Measurements from ENCODE around the gene VPS13D.
A peak's percentile ranks its signal among the peaks of the same experiment; 100 is the strongest.

Gene VPS13D

GRCh38 chr1:12185036-12185917, 44.6 kb upstream of the VPS13D start:
- Histone ChIP-seq H3K18ac (ENCODE audit: low read depth in 1 of 2, low read length in 2 of 2) (peak overlapping the region; percentile 98 to 99), H4K91ac (ENCODE audit: low read length) (peak overlapping the region; percentile 100), H3K4me1 (ENCODE audit: control insufficient read depth, insufficient read depth, low read depth, low read length) (peaks cover 29% of the 10 kb centered on the region), H3K9ac (ENCODE audit: low read length) (peak overlapping the region; percentile 87), H3K36me3 (ENCODE audit: control insufficient read depth in 1 of 2, insufficient read depth in 2 of 2, low read depth in 1 of 2, low read length in 2 of 2) (peaks cover 0 to 14% of the 10 kb centered on the region in 2 experiments), H3K9me3 (ENCODE audit: control insufficient read depth, low read length) (no peaks in the 10 kb centered on the region), H2BK15ac (ENCODE audit: low read depth, poor library complexity, severe bottlenecking) (peak overlapping the region; percentile 99), H2BK5ac (ENCODE audit: low read depth, low read length, poor library complexity, severe bottlenecking) (no peak overlapping the region), H3K4me2 (ENCODE audit: low read length, poor library complexity, severe bottlenecking) (no peak overlapping the region), H3K79me1 (replicated peaks; ENCODE audit: low read length, poor library complexity, severe bottlenecking) (no peaks in the 10 kb centered on the region), H3K4me3 (ENCODE audit: insufficient read depth in 1 of 2, low read depth in 1 of 2, low read length in 2 of 2) (peak overlapping the region; percentile 4 to 55), H2BK120ac (ENCODE audit: low read depth, low read length) (peak overlapping the region; percentile 99), H3K27ac (ENCODE audit: low read length, poor library complexity, severe bottlenecking) (no peak overlapping the region), H2BK12ac (ENCODE audit: low read length in 2 of 2) (peak overlapping the region; percentile 99), H3K27me3 (ENCODE audit: control insufficient read depth in 1 of 2, insufficient read depth in 1 of 2, low read length in 2 of 2) (no peaks in the 10 kb centered on the region), H3K14ac (ENCODE audit: low read length in 2 of 2) (peak overlapping the region; percentile 0 to 96), H2AK5ac (ENCODE audit: low read length, severe bottlenecking) (peak overlapping the region; percentile 76), H3K4ac (ENCODE audit: low read depth in 1 of 2, low read length in 2 of 2) (peak overlapping the region; percentile 96 to 100), H4K8ac (ENCODE audit: low read length) (peak overlapping the region; percentile 100), H3K23ac (ENCODE audit: low read length in 2 of 2) (peak overlapping the region in 1 of 2 experiments; percentile 20), H2AFZ (ENCODE audit: low read depth, low read length) (no peak overlapping the region)
- peak; percentile 34 for DNase-seq
- WGBS: 77% methylated on average over 16 of the region's 19 CpGs

DNA sequence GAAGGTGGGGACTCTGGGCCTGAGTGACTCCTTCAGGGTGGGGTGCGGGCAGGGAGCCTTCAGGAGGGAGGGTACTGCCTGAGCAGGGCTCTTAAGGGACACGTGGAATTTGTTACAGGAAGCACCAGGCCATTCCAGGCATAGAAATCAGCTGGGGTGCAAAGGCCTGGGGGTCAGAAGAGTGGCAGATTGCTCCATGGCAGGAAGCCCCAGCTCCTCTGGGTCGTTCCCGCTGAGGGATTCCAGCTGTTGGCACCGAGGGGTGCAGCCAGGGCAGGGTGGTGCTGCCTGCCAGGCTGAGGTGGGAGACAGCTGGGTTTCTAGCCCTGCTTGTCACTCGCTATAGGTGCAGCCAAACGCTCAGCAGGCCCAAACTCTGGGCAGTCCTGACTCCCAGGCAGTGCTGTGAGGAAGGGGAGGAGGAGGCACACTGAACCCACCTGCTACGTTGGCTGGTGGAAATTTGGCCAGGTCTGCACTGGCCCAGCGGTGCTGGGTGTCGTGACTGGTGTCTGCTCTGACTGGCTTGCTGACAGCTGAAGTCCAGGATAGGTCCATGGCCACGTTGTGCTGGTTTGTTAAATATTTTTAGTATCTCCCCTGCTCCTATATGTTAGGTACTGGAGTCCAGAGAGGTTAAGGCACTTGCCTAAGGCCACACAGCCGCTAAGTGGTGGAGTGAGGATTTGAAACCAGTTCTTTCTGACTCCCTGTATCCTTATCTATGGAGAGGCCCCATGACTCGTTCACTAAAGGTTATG, 43.7 kb upstream of the VPS13D start:
- Histone ChIP-seq H3K27me3 (ENCODE audit: control insufficient read depth in 1 of 2, insufficient read depth in 1 of 2, low read length in 2 of 2) (no peaks in the 10 kb centered on the region), H3K27ac (ENCODE audit: low read length, poor library complexity, severe bottlenecking) (no peak overlapping the region), H3K4me2 (ENCODE audit: low read length, poor library complexity, severe bottlenecking) (no peak overlapping the region), H3K14ac (ENCODE audit: low read length in 2 of 2) (peak overlapping the region; percentile 0 to 97), H3K4ac (ENCODE audit: low read depth in 1 of 2, low read length in 2 of 2) (peak overlapping the region; percentile 96 to 100), H2BK15ac (ENCODE audit: low read depth, poor library complexity, severe bottlenecking) (peak overlapping the region; percentile 87), H3K18ac (ENCODE audit: low read depth in 1 of 2, low read length in 2 of 2) (peak overlapping the region; percentile 95 to 98), H2BK5ac (ENCODE audit: low read depth, low read length, poor library complexity, severe bottlenecking) (no peak overlapping the region), H3K79me1 (replicated peaks; ENCODE audit: low read length, poor library complexity, severe bottlenecking) (no peaks in the 10 kb centered on the region), H2AK5ac (ENCODE audit: low read length, severe bottlenecking) (no peak overlapping the region), H4K91ac (ENCODE audit: low read length) (peak overlapping the region; percentile 98), H2BK120ac (ENCODE audit: low read depth, low read length) (peak overlapping the region; percentile 99), H3K23ac (ENCODE audit: low read length in 2 of 2) (peak overlapping the region in 1 of 2 experiments; percentile 20), H3K36me3 (ENCODE audit: control insufficient read depth in 1 of 2, insufficient read depth in 2 of 2, low read depth in 1 of 2, low read length in 2 of 2) (peaks cover 0 to 20% of the 10 kb centered on the region in 2 experiments), H3K9ac (ENCODE audit: low read length) (peak overlapping the region; percentile 87), H2BK12ac (ENCODE audit: low read length in 2 of 2) (peak overlapping the region; percentile 60 to 98), H2AFZ (ENCODE audit: low read depth, low read length) (no peak overlapping the region), H3K4me1 (ENCODE audit: control insufficient read depth, insufficient read depth, low read depth, low read length) (peaks cover 29% of the 10 kb centered on the region), H4K8ac (ENCODE audit: low read length) (peak overlapping the region; percentile 95), H3K4me3 (ENCODE audit: insufficient read depth in 1 of 2, low read depth in 1 of 2, low read length in 2 of 2) (no peak overlapping the region), H3K9me3 (ENCODE audit: control insufficient read depth, low read length) (no peaks in the 10 kb centered on the region)
- peak; percentile 51 for DNase-seq
- 63% methylated on average over 13 of the region's 13 CpGs for WGBS

GRCh38 chr1:12186679-12186985, 43.2 kb upstream of the VPS13D start:
- no peak overlapping the region for H3K4me2 ChIP-seq (ENCODE audit: low read length, poor library complexity, severe bottlenecking)
- H3K18ac ChIP-seq (ENCODE audit: low read depth in 1 of 2, low read length in 2 of 2): peak overlapping the region; percentile 95 to 98
- no peak overlapping the region for H3K27ac ChIP-seq (ENCODE audit: low read length, poor library complexity, severe bottlenecking)
- H3K79me1 ChIP-seq (replicated peaks; ENCODE audit: low read length, poor library complexity, severe bottlenecking): no peaks in the 10 kb centered on the region
- no peak overlapping the region for H3K4me3 ChIP-seq (ENCODE audit: insufficient read depth in 1 of 2, low read depth in 1 of 2, low read length in 2 of 2)
- H3K36me3 ChIP-seq (ENCODE audit: control insufficient read depth in 1 of 2, insufficient read depth in 2 of 2, low read depth in 1 of 2, low read length in 2 of 2): peaks cover 0 to 23% of the 10 kb centered on the region in 2 experiments
- no peak overlapping the region for H2BK5ac ChIP-seq (ENCODE audit: low read depth, low read length, poor library complexity, severe bottlenecking)
- no peak overlapping the region for H2AK5ac ChIP-seq (ENCODE audit: low read length, severe bottlenecking)
- no peaks in the 10 kb centered on the region for H3K9me3 ChIP-seq (ENCODE audit: control insufficient read depth, low read length)
- H3K9ac ChIP-seq (ENCODE audit: low read length): peak overlapping the region; percentile 35
- H2BK120ac ChIP-seq (ENCODE audit: low read depth, low read length): peak overlapping the region; percentile 12
- peak overlapping the region; percentile 29 to 84 for H3K4ac ChIP-seq (ENCODE audit: low read depth in 1 of 2, low read length in 2 of 2)
- H2BK12ac ChIP-seq (ENCODE audit: low read length in 2 of 2): peak overlapping the region; percentile 60 to 87
- peak overlapping the region; percentile 43 for H4K8ac ChIP-seq (ENCODE audit: low read length)
- 74% methylated on average over 4 of the region's 4 CpGs for WGBS
- H2BK15ac ChIP-seq (ENCODE audit: low read depth, poor library complexity, severe bottlenecking): no peak overlapping the region
- H3K27me3 ChIP-seq (ENCODE audit: control insufficient read depth in 1 of 2, insufficient read depth in 1 of 2, low read length in 2 of 2): no peaks in the 10 kb centered on the region
- H2AFZ ChIP-seq (ENCODE audit: low read depth, low read length): no peak overlapping the region
- H4K91ac ChIP-seq (ENCODE audit: low read length): peak overlapping the region; percentile 75
- H3K4me1 ChIP-seq (ENCODE audit: control insufficient read depth, insufficient read depth, low read depth, low read length): peaks cover 29% of the 10 kb centered on the region
- no peak for DNase-seq
- H3K14ac ChIP-seq (ENCODE audit: low read length in 2 of 2): peak overlapping the region in 1 of 2 experiments; percentile 83
- H3K23ac ChIP-seq (ENCODE audit: low read length in 2 of 2): no peak overlapping the region

- no peaks in the 10 kb centered on the region for H3K79me1 ChIP-seq (replicated peaks; ENCODE audit: low read length, poor library complexity, severe bottlenecking)
- H3K23ac ChIP-seq (ENCODE audit: low read length in 2 of 2): peak overlapping the region in 1 of 2 experiments; percentile 38
- no peak overlapping the region for H2AFZ ChIP-seq (ENCODE audit: low read depth, low read length)
- peak overlapping the region; percentile 2 to 37 for H2BK12ac ChIP-seq (ENCODE audit: low read length in 2 of 2)
- H3K9ac ChIP-seq (ENCODE audit: low read length): no peak overlapping the region
- H3K4me1 ChIP-seq (ENCODE audit: control insufficient read depth, insufficient read depth, low read depth, low read length): peaks cover 29% of the 10 kb centered on the region
- H2BK120ac ChIP-seq (ENCODE audit: low read depth, low read length): no peak overlapping the region
- H2BK5ac ChIP-seq (ENCODE audit: low read depth, low read length, poor library complexity, severe bottlenecking): no peak overlapping the region
- peak overlapping the region; percentile 23 to 75 for H3K18ac ChIP-seq (ENCODE audit: low read depth in 1 of 2, low read length in 2 of 2)
- WGBS: 41% methylated on average over 3 of the region's 3 CpGs
- H3K14ac ChIP-seq (ENCODE audit: low read length in 2 of 2): peak overlapping the region in 1 of 2 experiments; percentile 74
- peak overlapping the region in 1 of 2 experiments; percentile 44 for H3K4ac ChIP-seq (ENCODE audit: low read depth in 1 of 2, low read length in 2 of 2)
- no peak overlapping the region for H3K27ac ChIP-seq (ENCODE audit: low read length, poor library complexity, severe bottlenecking)
- no peak overlapping the region for H4K8ac ChIP-seq (ENCODE audit: low read length)
- H3K4me3 ChIP-seq (ENCODE audit: insufficient read depth in 1 of 2, low read depth in 1 of 2, low read length in 2 of 2): no peak overlapping the region
- H3K4me2 ChIP-seq (ENCODE audit: low read length, poor library complexity, severe bottlenecking): no peak overlapping the region
- H3K9me3 ChIP-seq (ENCODE audit: control insufficient read depth, low read length): no peaks in the 10 kb centered on the region
- peaks cover 0 to 36% of the 10 kb centered on the region in 2 experiments for H3K36me3 ChIP-seq (ENCODE audit: control insufficient read depth in 1 of 2, insufficient read depth in 2 of 2, low read depth in 1 of 2, low read length in 2 of 2)
- no peaks in the 10 kb centered on the region for H3K27me3 ChIP-seq (ENCODE audit: control insufficient read depth in 1 of 2, insufficient read depth in 1 of 2, low read length in 2 of 2)
- DNase-seq: no peak
- peak overlapping the region; percentile 30 for H4K91ac ChIP-seq (ENCODE audit: low read length)
- H2AK5ac ChIP-seq (ENCODE audit: low read length, severe bottlenecking): no peak overlapping the region
- no peak overlapping the region for H2BK15ac ChIP-seq (ENCODE audit: low read depth, poor library complexity, severe bottlenecking)
Observed at GRCh38 chr1:12188115-12188514, 41.7 kb upstream of the VPS13D start.

Measured in mesenchymal stem cell (in vitro differentiated cells and primary cell).